HG03097 (cell line): ENCODE measurements around the gene KIAA0825.
"Not testable (repeated sequence)": the region's sequence is repeated elsewhere in the genome, so short reads cannot be mapped to it uniquely, and the experiment has no call there.

Source experiments
- ATAC-seq: cut with Tn5 transposase; IDR thresholded peaks from one replicate; pipeline ENCODE4 v1.9.1; 2021; ENCODE audit not compliant: unreplicated experiment, low FRiP score

KIAA0825 gene

DNA sequence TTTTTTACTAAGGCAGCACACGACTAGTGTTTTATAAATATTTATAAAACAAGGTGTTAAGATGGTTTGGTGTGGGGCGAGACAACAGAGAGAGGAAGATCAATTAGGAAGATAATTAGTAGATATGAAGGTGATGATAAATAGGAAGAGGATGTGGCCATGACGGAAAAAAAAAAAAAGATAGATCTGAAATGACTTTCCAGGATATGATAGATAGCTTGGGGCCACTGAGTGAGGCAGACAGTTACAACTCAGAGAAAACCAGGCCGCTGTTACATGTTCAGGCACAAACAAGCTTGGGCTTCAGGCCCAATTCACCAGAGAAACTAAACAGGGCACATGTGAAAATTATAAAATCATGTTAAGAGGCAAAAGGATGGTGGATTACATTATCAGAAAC, 43.2 kb downstream of the KIAA0825 start:
- no peak for ATAC-seq

DNA sequence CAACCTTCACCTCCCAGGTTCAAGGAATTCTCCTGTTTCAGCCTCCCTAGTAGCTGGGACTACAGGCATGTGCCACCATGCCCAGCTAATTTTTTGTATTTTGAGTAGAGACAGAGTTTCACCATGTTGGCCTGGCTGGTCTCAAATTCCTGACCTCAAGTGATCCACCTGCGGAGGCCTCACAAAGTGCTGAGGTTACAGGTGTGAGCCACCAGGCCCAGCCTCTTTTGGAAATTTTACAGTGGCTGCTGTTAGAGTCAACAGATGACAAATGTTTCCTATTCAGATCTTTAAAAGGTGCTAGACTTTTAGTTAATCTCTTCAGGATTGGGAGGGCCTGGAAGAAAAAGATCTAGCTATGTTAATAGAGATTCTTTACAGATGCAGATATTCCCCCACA, 45.1 kb downstream of the KIAA0825 start:
- not testable (repeated sequence) for ATAC-seq

GRCh38 chr5:94571415-94571814, 47.0 kb downstream of the KIAA0825 start:
- no peak for ATAC-seq

DNA sequence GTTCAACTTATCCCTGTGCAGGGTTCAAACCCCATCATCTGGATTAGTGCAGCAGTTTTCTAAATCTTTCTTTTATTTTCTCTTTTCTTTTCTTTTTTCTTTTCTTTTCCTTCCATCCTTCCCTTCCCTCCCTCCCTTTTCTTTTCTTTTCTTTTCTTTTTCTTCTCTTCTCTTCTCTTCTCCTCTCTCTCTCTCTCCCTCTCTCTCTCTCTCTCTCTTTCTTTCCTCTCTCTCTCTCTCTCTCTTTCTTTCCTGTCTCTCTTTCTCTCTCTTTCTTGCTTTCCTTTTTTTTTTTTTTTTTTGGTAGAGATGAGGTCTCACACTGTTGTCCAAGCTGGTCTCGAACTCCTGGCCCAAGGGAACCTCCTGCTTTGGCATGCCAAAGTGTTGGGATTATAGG, 53.6 kb downstream of the KIAA0825 start:
- ATAC-seq, result no peak

DNA sequence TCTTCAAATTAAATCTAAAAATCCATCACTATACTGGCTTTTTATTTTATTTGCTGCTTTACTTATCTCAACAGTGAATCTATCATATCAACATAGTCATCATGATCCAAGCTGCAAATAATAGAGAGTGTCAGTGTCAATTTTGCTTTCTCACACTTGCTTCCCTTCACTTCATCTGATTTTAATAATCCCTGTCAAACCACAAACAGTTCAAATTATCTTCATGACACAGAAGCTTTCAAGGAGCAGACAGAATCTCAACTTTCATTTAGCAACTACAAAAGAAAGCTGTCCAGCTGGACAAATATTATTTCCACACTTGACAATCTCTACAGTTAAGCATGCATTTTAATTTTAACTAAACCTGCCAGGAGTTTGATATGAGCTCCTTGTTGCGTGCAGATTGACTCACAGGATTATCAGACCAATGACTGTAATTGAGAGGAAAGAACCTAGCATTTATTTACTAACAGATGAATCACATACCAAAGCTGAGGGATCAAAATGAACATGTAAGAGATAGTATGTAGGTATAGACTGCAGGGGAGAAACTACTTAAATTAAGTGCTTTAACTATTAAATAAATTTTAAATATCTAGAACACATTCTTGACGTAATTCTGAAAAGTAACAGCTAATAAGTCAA, 56.0 kb downstream of the KIAA0825 start:
- no peak for ATAC-seq

DNA sequence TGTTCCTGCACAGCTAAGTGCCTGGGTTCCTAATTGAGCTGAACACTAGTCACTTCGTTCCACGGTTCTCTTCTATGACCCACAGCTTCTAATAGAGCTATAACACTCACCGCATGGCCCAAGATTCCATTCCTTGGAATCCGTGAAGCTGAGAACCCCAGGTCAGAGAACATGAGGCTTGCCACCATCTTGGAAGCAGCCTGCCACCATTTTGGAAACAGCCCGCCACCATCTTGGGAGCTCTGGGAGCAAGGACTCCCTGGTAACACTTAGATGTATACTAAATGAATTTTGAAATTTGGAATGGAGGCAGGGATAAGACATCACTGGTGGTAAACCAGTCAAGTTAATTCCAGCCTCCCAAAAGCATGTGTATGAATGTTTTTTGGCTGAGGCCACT, 60.4 kb downstream of the KIAA0825 start:
- ATAC-seq, result no peak

DNA sequence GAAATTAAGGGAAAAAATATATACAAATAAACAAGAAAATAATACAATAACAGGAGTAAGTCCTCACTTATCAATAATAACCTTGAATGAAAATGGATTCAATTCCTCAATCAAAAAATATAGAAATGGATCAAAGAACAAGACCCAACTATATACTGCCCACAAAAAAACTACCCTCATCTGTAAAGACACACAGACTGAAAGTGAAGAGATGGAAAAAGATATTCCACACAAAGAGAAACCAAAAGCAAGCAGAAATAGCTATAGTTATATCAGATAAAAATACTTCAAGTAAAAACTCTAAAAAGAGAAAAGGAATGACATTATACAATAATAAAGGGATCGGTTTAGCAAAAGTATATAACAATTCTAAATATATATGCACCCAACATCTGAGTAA, 66.5 kb downstream of the KIAA0825 start:
- ATAC-seq, result no peak

GRCh38 chr5:94545870-94546625, 72.4 kb downstream of the KIAA0825 start:
- ATAC-seq, result no peak

GRCh38 chr5:94544875-94545547, 73.4 kb downstream of the KIAA0825 start:
- no peak for ATAC-seq

DNA sequence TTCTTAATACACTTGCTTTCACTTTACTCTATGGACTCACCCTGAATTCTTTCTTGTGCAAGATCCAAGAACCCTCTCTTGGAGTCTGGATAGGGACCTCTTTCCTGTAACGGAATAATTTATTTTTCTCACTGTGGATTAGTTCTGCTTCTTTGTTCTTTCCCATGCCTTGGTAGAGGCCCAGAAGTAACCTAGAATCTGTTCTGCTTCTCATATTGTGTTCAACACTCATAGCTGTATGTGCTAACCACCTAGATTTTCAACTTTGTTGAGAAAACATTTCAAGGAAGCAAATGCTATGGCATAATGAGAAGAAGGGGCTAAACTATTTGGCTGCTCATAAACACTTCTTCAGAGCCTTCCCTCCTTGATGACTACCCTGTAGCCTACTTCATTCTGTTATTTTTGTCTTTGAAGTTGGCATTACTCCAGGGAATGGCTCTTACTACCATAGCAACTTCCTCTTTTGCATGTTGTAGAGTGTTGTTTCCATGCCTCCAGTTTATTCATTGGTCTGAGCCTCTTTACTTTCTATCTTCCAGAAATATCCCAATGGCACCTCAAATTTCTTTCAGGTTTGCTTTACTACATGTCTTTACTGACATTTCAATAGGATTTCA, 74.3 kb downstream of the KIAA0825 start:
- no peak for ATAC-seq

DNA sequence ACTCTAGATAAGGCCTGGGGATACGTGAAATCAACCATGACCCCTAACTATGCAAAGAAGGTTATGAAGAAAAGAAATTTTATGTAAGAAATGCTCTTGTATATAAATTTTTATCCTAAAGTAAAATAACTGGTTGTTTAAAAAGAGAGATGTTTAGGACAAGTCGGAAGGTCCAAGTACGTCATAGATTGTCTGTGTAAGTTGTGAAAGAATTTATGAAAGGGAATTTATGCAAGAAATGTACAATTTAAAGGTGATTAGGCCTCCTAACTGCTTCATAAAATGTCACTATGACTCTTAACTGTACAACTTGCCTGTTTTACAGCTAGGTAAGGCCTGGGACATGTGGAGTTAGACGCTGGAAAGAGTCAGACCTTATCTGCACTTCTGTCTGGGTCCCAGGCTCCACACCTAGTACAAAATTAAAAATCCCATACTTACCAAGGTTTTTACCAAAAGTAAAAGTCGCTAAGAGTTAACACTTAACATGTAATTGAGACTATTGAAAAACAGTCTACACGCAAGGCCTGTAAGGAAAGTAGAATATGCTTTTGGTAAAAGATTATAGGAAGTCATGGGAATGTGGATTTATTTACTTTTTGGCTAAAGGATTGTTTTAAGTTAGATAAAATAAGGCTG, 77.4 kb downstream of the KIAA0825 start:
- ATAC-seq, result no peak

- ATAC-seq, result no peak
These were observed 80.1 kb downstream of the KIAA0825 start for GRCh38 chr5:94538260-94538659.

GRCh38 chr5:94526706-94527105, 91.7 kb downstream of the KIAA0825 start:
- no peak for ATAC-seq

- ATAC-seq, result peak; percentile 56
These were observed 93.3 kb downstream of the KIAA0825 start for GRCh38 chr5:94524841-94525697.

- ATAC-seq, result no peak
These were observed 95.4 kb downstream of the KIAA0825 start for GRCh38 chr5:94523018-94523417.

- no peak for ATAC-seq
These were observed 96.3 kb downstream of the KIAA0825 start for GRCh38 chr5:94522117-94522516.

DNA sequence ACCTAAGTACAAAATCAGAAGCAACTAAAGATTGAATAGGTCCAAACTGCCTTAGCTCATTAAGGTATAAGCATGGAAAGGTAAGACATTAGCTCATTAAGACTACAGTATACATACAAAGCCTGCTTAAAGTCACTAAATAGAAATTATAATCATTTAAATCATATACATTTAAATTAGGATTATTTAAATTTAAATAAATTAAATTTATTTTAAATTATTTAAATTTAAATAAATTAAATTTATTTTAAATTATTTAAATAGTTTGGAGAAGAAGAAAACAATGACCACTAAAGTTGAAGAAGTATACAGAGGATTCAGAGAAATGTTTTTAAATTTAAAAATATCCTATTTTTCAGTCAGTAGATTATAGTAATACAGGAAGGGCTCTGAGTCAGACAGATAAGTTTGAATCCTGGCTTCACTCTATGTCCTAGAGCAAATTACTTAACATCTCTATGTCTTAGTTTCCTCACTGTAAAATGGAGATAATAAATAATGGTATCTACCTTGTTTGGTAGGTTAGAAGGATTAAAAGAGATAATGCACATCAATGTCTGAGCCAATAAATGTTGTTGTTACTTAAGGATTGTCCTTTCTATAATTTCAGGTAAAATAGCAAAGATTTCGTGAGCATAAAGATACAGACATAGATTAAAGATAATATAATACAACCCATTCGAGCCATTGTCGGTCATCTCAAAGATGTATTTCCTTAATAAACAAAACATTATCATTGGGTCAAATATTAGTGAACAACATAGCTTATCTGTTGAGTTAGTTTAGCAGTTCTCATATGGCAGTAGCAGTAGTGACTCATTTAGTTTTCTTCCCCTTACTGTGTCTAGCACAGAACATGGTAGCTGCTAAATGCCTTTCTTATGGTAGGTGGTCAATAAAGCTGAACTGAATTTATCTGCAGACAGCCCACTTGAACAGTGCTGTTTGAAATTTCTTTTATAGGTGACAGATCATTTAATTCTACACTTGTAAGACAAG, 100.6 kb downstream of the KIAA0825 start:
- no peak for ATAC-seq

- ATAC-seq, result no peak
These were observed 102.3 kb downstream of the KIAA0825 start for GRCh38 chr5:94516148-94516547.
